OCI-M2 (cell line): ENCODE measurements around the gene FANCE.
"Not testable (repeated sequence)": the region's sequence is repeated elsewhere in the genome, so short reads cannot be mapped to it uniquely, and the experiment has no call there.

Source experiments
- DNase-seq: peaks from one replicate; lab custom pipeline; 2025; ENCODE audit not compliant: unreplicated experiment; lab: John Stamatoyannopoulos, UW

Gene FANCE

DNA sequence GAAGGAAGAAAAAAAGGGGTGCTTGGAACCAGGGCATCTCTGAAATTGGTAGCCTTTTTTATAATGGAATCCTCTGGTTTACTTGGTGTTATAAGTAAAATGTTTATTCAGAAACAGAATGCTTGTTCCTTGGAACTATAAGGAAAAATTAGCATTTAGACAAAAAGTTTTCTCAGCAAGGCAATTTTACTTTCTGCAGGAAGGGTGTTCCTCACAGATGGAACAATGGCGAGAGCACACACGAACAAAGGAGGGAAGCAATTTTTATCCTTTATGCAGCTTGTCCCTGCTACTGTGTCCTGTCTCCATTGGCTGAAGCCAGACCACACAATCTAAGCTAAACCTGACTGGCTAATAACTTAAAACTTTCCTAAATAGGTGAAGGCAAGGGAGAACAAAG is 22.7 kb upstream of the FANCE start:
- DNase-seq, result no peak

DNA sequence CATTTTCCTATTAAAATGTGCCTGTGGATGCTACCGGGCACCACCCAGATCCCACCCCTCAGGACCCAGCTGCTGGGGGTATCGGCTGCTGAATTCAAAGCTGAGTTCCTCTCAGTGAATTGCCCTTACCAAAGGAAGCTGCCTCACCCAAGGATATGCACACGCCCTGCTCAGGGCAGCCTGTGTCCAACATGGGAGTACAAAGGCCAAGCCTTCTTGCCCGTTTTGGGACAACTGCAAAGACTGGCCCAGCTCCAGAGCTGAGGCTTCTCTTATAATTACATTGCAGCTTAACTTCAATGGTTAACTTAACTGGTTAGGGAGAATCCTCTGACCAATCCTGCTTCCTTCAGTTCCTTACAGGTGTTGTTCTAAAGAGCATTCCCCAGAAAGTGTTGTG is 19.8 kb upstream of the FANCE start:
- DNase-seq, result no peak

GRCh38 chr6:35432702-35433101 is 19.4 kb upstream of the FANCE start:
- not testable (repeated sequence) for DNase-seq

GRCh38 chr6:35435074-35435837 is 16.9 kb upstream of the FANCE start:
- DNase-seq, result no peak

DNA sequence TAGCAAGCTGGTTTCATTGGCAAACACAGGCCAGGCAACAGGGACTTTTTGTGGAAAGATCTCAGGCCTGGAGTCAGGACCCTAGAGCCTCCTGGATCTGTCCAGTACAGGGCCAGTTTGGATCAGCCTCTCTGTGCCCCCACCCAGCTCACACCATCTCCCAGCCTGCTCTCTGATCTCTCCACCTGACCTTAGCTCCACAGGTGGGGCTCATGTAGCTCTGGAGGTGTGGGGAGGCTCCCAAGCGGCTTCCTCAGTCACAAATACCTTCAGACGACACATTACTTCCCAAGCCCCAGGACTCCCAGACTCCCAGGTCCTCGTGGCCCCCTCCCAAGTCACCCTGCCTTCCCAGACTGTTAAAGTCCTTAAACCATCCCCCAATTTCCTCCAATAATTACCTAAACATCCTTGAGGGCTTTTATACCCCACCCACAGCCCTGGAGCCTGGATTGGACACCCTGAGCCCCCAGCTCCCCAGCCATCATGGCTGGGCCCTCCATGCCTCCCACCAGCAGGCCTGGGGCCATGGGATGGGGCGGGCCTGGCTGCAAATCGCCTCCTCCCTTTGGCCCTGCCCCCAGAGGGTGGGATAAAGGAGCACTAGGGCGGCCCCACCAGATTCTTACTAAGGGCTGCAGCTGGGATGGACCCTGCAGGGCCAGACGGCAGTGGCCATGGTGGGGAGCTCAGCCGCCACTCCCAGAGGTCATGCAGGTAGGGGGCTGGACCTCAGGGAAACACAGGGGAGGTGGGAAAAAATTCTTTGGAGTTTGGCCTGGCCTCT is 15.9 kb upstream of the FANCE start:
- DNase-seq, result no peak

DNA sequence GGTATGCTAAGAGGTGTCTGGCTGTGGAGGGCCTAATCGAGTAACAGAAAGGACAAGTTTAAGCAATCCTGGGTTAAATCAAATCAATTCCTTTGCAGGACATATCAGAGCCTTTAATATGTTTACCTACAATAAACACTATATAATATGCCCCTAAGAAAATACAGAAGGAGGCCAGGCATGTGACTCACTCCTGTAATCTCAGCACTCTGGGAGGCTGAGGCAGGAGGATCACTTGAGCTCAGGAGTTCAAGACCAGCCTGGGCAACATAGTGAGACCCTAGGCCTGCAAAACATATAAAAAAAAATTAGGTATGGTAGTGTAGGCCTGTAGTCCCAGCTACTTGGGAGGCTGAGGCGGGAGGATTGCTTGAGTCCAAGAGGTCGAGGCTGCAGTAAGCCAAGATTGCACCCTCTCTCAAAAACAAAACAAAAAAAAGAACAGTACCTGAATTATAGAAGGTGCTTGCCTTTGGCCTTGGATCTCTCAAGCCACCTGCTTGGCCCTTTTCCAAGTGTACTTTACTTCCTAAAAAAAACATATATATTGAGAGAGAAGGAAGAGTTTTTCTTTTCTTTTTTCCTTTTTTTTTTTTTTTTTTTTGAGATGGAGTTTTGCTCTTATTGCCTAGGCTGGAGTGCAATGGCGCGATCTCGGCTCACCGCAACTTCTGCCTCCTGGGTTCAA is 13.6 kb upstream of the FANCE start:
- DNase-seq, result not testable (repeated sequence)

GRCh38 chr6:35439308-35439707 is 12.8 kb upstream of the FANCE start:
- no peak for DNase-seq

DNA sequence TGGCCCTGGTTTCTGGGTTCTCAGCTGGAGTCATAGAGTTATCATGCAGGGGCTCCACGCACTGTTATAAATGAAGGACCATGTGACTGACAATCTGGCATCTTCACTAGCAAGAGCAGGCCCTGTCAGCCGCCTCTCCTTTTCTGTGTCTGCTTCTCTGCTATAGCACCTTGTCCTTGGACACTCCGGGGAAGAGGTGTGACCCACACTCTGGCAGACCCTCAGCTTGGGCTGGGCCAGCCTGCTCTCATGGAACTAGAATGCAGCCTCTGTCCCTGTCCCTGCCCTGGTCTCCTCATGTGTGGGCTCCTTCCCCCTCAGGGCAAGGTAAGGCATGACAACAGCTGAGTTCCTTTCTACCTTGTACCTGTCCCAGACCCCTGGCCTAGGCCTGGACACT is 10.9 kb upstream of the FANCE start:
- no peak for DNase-seq

DNA sequence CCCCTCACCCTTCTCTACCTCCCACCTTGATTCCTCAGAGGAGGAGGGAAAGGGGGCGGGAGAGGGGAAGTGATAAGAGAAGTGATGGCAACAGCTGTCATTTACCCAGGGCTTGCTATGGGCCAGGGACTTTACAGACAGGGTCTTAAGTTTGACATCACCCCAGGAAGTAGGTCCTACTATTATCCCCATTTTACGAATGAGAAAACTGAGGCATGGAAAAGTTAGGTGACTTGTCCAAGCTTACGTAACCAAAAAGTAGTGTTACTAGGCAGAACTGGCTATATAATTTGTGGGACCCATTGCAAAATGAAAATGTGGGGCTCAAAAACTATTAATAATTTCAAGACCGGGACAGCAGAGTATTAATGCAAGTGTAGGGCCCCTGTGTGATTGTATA is 10.5 kb upstream of the FANCE start:
- DNase-seq, result no peak

DNA sequence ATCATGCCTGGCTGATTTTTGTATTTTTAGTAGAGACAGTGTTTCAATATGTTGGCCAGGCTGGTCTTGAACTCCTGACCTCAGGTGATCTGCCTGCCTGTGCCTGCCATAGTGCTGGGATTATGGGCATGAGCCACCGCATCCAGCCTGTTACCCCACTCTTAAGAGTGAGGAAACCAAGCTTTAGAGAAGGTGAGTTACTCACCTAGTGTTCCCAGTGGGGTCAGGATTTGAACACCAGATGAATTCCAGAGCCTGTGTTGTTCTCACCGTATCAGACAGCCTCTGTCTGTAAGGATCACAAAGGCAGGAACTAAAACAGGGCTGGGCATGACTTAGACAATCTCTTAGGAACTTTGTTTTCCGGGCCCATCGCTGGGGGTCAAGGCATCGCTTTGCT is 9.4 kb upstream of the FANCE start:
- no peak for DNase-seq

DNA sequence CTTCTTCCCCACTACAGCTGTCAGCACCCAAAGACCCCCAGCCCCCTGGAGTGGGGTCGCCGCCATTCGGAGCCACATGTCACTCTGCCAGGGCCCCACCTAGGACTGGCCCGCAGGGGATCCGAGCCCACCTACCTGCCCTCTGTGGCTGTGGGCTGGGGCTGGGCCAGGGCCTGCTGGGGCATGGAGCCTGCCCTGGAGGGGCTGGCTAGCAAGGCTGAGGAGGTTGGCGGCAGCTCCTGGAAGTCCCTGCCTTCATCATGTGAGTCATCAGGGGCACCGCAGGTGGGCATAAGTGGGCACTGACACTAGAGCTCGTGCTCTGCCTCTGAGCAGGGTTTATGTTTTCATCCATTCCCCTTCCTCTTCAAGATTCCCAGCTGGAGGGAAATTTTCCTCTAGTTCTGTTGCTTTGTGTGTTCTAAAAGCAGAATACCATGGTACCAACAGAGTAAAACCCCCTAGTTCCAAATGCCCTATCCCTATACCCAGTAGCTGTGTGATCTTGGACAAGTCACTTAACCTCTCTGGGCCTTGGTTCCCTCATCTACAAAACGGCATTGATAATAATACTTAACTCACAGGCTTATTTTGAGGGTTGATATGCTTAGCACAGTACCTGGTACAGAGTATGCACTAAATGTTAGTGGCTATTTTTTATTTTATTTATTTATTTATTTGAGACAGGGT is 8.7 kb upstream of the FANCE start:
- DNase-seq, result no peak

GRCh38 chr6:35445691-35446090 is 6.4 kb upstream of the FANCE start:
- no peak for DNase-seq

GRCh38 chr6:35448191-35448590 is 3.9 kb upstream of the FANCE start:
- no peak for DNase-seq

DNA sequence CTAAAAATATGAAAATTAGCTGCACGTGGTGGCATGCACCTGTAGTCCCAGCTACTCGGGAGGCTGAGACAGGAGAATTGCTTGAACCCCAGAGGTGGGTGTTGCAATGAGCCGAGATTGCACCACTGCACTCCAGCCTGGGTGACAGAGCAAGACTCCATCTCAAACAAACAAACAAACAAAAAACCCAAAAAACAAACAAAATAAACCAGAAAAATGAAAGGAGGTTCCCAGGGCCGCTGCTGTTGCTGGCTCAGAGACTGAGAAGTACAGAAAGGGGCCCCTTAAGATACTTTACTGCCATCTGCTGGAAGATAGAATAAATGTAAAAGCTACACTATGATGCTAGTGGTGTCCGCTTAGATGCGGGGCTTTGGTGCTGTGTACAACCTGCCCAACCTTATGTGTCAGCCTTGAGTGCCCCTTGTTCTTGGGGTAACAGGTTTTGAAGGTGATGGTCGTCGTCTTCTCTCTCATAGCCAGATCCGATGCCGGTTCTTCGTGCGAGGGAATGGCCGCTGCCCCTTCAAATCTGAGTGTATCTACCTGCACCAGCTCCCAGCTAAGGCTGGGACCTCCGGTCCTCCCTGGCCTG is 2.8 kb upstream of the FANCE start:
- DNase-seq, result peak; percentile 46

DNA sequence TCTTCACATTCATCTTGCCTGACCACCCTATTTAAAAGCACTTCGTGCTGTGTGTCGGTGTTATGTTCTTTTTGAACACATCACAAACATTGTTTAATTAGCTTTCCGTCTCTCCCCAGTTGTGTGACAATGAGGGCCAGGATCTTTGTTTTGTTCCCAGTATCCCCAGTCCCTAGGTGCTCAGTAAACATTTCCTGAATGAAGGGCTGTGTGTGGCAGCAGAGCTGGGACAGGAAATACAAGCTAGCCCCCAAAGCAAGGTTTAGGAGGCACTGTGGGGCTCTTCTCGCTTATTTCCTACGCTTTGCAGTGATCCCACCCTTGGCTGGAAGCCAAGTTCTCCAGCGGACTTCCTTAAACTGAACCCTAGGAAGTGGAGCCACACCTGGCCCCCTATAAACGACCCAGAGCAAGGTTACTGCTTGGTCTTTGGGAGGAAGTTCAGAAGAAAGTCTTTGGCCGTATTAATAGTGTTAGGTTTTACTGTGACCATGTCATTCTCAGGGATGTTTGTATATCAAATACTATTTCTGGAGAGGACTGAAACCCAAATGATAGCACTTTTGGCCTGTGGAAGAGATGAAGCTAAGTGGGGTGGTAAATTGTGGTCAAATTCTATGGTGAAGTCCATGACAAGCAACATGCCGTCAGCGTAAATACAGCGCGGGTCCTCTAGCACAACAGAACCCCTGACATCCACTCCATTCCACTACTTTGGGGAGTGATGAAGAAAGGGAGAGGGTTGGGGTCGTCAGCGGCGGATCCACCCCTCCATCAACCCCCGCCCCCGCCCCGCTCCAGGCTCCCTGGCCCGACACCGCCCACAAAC is 570 bp upstream of the FANCE start:
- DNase-seq, result no peak

DNA sequence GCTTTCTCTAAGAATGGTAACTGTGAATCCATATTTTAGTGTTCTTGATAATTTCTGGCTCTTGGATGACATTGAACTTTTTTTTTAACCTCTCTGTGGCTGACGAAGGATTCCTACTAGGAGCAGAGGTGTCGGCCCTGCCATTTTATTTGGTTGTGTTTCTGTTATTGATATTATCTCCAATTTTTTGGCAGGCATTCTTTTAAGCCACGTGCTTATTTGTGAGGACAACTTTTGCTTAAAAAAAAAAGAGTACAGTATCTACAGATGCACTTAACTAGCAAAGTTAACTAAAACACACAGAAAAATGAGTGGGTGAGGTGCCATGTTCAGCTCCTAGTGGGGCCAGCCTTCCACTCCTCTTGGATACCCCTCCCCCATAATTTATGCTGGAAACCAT is 1.1 kb downstream of the FANCE start:
- no peak for DNase-seq

DNA sequence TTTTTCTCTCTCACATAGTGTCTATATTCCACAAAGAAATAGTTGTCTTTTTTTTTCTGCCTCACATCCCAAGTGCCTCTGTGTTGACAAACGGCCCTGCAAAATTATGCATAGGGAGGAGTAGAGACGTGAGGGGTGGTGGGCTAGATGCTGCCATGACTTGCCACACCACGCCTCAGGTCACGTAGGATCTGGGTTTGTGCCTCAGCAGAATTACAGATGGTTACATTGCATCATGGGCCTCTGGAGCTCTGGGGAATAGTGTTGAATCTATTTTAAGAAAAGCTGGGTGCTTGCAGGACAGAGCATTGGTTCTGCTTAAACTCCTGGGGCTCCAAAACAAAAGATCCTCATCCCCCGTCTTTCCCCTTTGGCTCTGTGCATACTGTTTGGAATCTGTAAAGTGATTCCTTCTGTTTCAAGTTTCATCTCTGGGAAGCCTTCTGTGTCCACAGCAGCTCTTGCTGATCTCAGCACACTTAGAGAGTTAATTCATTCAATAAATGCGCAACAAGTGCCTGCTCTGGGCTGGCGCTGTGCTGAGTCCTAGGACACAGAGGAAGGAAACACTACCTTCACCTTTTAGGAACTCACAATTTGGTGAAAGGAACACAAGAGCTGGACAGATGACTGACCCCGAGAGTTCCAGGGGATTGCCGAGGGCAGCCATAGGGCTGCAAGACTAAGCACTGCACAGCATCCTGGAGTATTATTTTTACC is 2.4 kb downstream of the FANCE start:
- DNase-seq, result no peak

DNA sequence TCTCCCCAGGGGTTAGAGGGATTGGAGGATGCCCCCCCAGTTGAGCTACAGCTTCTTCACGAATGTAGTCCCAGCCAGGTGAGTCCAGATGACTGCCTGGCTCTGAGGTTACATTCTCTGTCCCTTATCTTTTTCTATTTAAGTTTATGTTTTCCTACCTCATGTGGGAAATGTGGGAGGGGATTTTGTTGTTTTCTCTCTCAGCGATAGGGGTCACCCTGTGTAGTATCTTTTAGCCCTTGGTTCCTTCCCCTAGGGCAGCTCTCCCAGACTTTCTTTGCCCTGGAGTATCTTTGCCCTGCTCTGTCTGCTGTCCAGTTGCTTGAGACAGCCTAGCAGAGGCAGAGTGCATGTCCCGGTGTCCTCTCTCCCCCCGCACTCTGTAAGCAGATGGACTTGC is 5.8 kb downstream of the FANCE start:
- no peak for DNase-seq

GRCh38 chr6:35461270-35461669 is 9.1 kb downstream of the FANCE start:
- no peak for DNase-seq

DNA sequence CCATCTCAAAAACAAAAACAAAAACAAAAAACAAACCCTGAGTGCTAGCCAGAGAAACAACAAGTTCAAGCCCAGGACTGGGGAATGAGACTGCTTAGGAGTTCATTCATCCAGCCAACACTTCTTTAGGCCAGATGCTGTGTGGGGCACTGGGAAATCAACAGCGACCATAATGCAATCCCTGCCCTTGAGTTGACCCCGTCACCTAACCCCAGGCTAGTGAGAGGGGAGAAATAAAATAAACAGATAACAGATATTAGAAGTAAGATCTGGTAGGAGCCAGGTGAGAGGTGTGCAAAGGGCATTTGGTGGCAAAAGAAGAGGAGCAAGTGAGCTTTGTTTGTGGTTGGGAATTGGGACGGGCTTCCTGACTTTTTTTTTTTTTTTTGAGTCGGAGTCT is 11.2 kb downstream of the FANCE start:
- DNase-seq, result no peak
